Naive B cell (primary cell): Measurements from ENCODE around the gene FN3K. TPM values are rescaled to one million over a fixed set of nuclear protein-coding genes. Genes with fewer than 3 reads are reported as not detected.

ENCODE experiments used
- ATAC-seq, 2 donors: fragments of 150-1000 bp; cut with Tn5 transposase; 2 replicates each; pipeline ENCODE4 v1.10.0; 2021; ENCODE audit warnings: low read depth in 2 of 2, mild to moderate bottlenecking in 2 of 2, moderate library complexity in 2 of 2
- DNase-seq: peaks from one replicate; pipeline ENCODE4 v3.0.0; 2022
- H3K27ac Mint-ChIP-seq, 6 donors: one replicate each; pipeline ENCODE4 v1.8.0; 2020 to 2022; ENCODE audit warnings: mild to moderate bottlenecking in 6 of 6, mixed read lengths in 6 of 6, moderate library complexity in 5 of 6, inconsistent platforms in 2 of 6
- H3K27me3 Mint-ChIP-seq, 3 donors: one replicate each; pipeline ENCODE4 v1.8.0; 2021 to 2022; ENCODE audit warnings: mixed read lengths in 3 of 3, mild to moderate bottlenecking in 1 of 3
- H3K36me3 Mint-ChIP-seq, 2 donors: one replicate each; pipeline ENCODE4 v1.8.0; 2020 to 2022; ENCODE audit warnings: mixed read lengths in 2 of 2, inconsistent platforms in 1 of 2, mild to moderate bottlenecking in 1 of 2
- H3K4me1 Mint-ChIP-seq, 3 donors: one replicate each; pipeline ENCODE4 v1.8.0; 2020 to 2022; ENCODE audit warnings: mixed read lengths in 3 of 3, inconsistent platforms in 1 of 3, mild to moderate bottlenecking in 1 of 3, moderate library complexity in 1 of 3
- H3K4me3 Mint-ChIP-seq, 8 donors: one replicate each; pipeline ENCODE4 v1.8.0; 2020 to 2022; ENCODE audit warnings: mild to moderate bottlenecking in 8 of 8, mixed read lengths in 8 of 8, moderate library complexity in 8 of 8, inconsistent platforms in 2 of 8
- H3K9me3 Mint-ChIP-seq, 7 donors: one replicate each; pipeline ENCODE4 v1.8.0; 2020 to 2022; ENCODE audit warnings: mixed read lengths in 7 of 7, mild to moderate bottlenecking in 5 of 7, inconsistent platforms in 2 of 7, moderate library complexity in 1 of 7
- polyA plus RNA-seq, 6 donors: library from polyadenylated mRNA; unstranded; fragments of 300-500 nt; fragmentation: Illumina TruSeq; gene quantifications; one replicate each; pipeline ENCODE4 v1.2.3, GENCODE V29; 2021; ENCODE audit warnings: low read depth in 6 of 6

Gene FN3K
- not detected for polyA plus RNA-seq

- H3K27ac Mint-ChIP-seq = peak within 1 kb of the TSS in 1 of 6 donors; percentile 67
- peak; percentile 41 to 66 for ATAC-seq
- H3K36me3 Mint-ChIP-seq = peaks cover 10 to 18% of the 10 kb centered on the region in 2 donors
- peak within 1 kb of the TSS; percentile 38 to 83 (median 55) for H3K4me3 Mint-ChIP-seq
- no peak for DNase-seq
- peaks cover 6 to 19% (median 9%) of the 10 kb centered on the region in 7 donors for H3K9me3 Mint-ChIP-seq
- peaks cover 0 to 7% (median 0%) of the 10 kb centered on the region in 3 donors for H3K27me3 Mint-ChIP-seq
- peaks cover 0 to 4% (median 0%) of the 10 kb centered on the region in 3 donors for H3K4me1 Mint-ChIP-seq
These were observed at the start of gene FN3K for GRCh38 chr17:82734987-82735866. Gene FN3K, plus strand, starts transcription at chr17:82735615. Its CDS starts 22 bp downstream, at chr17:82735637.

GRCh38 chr17:82686366-82687324, 48.8 kb upstream of the FN3K start:
- Mint-ChIP-seq H3K4me3 (no peak overlapping the region), H3K27me3 (no peaks in the 10 kb centered on the region), H3K27ac (no peak overlapping the region), H3K36me3 (peaks cover 0 to 9% of the 10 kb centered on the region in 2 donors), H3K4me1 (peaks cover 0 to 4% (median 0%) of the 10 kb centered on the region in 3 donors), H3K9me3 (peaks cover 0 to 9% (median 5%) of the 10 kb centered on the region in 7 donors)
- no peak for ATAC-seq
- DNase-seq = no peak

- no peak for DNase-seq
- Mint-ChIP-seq H3K4me3 (no peak overlapping the region), H3K4me1 (peaks cover 0 to 4% (median 0%) of the 10 kb centered on the region in 3 donors), H3K27me3 (no peaks in the 10 kb centered on the region), H3K27ac (peak overlapping the region in 1 of 6 donors; percentile 58), H3K9me3 (peaks cover 0 to 1% (median 0%) of the 10 kb centered on the region in 7 donors), H3K36me3 (peaks cover 0 to 9% of the 10 kb centered on the region in 2 donors)
- ATAC-seq = no peak
These were observed 48.0 kb upstream of the FN3K start for GRCh38 chr17:82687375-82687861.

GRCh38 chr17:82687871-82688270, 47.5 kb upstream of the FN3K start:
- Mint-ChIP-seq H3K36me3 (peaks cover 0 to 9% of the 10 kb centered on the region in 2 donors), H3K9me3 (no peaks in the 10 kb centered on the region), H3K4me3 (no peak overlapping the region), H3K4me1 (peaks cover 0 to 4% (median 0%) of the 10 kb centered on the region in 3 donors), H3K27ac (no peak overlapping the region), H3K27me3 (no peaks in the 10 kb centered on the region)
- DNase-seq (no peak), ATAC-seq (no peak)

GRCh38 chr17:82689077-82689476, 46.3 kb upstream of the FN3K start:
- Mint-ChIP-seq H3K9me3 (peaks cover 0 to 9% (median 7%) of the 10 kb centered on the region in 7 donors), H3K4me1 (peaks cover 0 to 4% (median 0%) of the 10 kb centered on the region in 3 donors)
- no peak for DNase-seq

GRCh38 chr17:82690786-82691489, 44.5 kb upstream of the FN3K start:
- no peak overlapping the region for H3K4me3 Mint-ChIP-seq
- ATAC-seq = no peak
- H3K4me1 Mint-ChIP-seq = peaks cover 0 to 4% (median 0%) of the 10 kb centered on the region in 3 donors
- DNase-seq = no peak
- peaks cover 0 to 8% (median 4%) of the 10 kb centered on the region in 3 donors for H3K27me3 Mint-ChIP-seq
- no peak overlapping the region for H3K27ac Mint-ChIP-seq
- H3K9me3 Mint-ChIP-seq = peaks cover 0 to 20% (median 17%) of the 10 kb centered on the region in 7 donors
- H3K36me3 Mint-ChIP-seq = peaks cover 5 to 18% of the 10 kb centered on the region in 2 donors

More at GRCh38 chr17:82689077-82689476, 46.3 kb upstream of the FN3K start:
- H3K4me3 Mint-ChIP-seq = no peak overlapping the region
- no peak overlapping the region for H3K27ac Mint-ChIP-seq
- no peaks in the 10 kb centered on the region for H3K27me3 Mint-ChIP-seq
- no peak for ATAC-seq
- H3K36me3 Mint-ChIP-seq = peaks cover 0 to 9% of the 10 kb centered on the region in 2 donors

GRCh38 chr17:82691714-82692113, 43.7 kb upstream of the FN3K start:
- Mint-ChIP-seq H3K27me3 (peaks cover 0 to 10% (median 4%) of the 10 kb centered on the region in 3 donors), H3K9me3 (peaks cover 0 to 23% (median 17%) of the 10 kb centered on the region in 7 donors), H3K4me3 (no peak overlapping the region), H3K36me3 (peaks cover 5 to 18% of the 10 kb centered on the region in 2 donors), H3K27ac (no peak overlapping the region), H3K4me1 (peaks cover 0 to 4% (median 0%) of the 10 kb centered on the region in 3 donors)
- ATAC-seq (no peak), DNase-seq (no peak)

- H3K4me3 Mint-ChIP-seq = no peak overlapping the region
- H3K27ac Mint-ChIP-seq = no peak overlapping the region
- peaks cover 0 to 23% (median 17%) of the 10 kb centered on the region in 7 donors for H3K9me3 Mint-ChIP-seq
- peaks cover 0 to 15% (median 4%) of the 10 kb centered on the region in 3 donors for H3K27me3 Mint-ChIP-seq
- peaks cover 5 to 18% of the 10 kb centered on the region in 2 donors for H3K36me3 Mint-ChIP-seq
- ATAC-seq = no peak
- DNase-seq = no peak
- H3K4me1 Mint-ChIP-seq = peaks cover 0 to 8% (median 2%) of the 10 kb centered on the region in 3 donors
These were observed 43.1 kb upstream of the FN3K start for GRCh38 chr17:82692268-82692667.

GRCh38 chr17:82693168-82693867, 42.1 kb upstream of the FN3K start:
- H3K27ac Mint-ChIP-seq = no peak overlapping the region
- peaks cover 0 to 18% (median 4%) of the 10 kb centered on the region in 3 donors for H3K27me3 Mint-ChIP-seq
- peaks cover 0 to 9% (median 4%) of the 10 kb centered on the region in 3 donors for H3K4me1 Mint-ChIP-seq
- H3K9me3 Mint-ChIP-seq = peaks cover 0 to 23% (median 17%) of the 10 kb centered on the region in 7 donors
- no peak for ATAC-seq
- peak overlapping the region in 1 of 8 donors; percentile 70 for H3K4me3 Mint-ChIP-seq
- H3K36me3 Mint-ChIP-seq = peaks cover 5 to 18% of the 10 kb centered on the region in 2 donors
- DNase-seq = no peak

GRCh38 chr17:82694647-82695046, 40.8 kb upstream of the FN3K start:
- Mint-ChIP-seq H3K4me1 (peaks cover 8 to 17% (median 10%) of the 10 kb centered on the region in 3 donors), H3K27ac (no peak overlapping the region), H3K27me3 (peaks cover 0 to 18% (median 4%) of the 10 kb centered on the region in 3 donors), H3K9me3 (peaks cover 0 to 23% (median 17%) of the 10 kb centered on the region in 7 donors), H3K4me3 (peak overlapping the region in 1 of 8 donors; percentile 68), H3K36me3 (peaks cover 5 to 18% of the 10 kb centered on the region in 2 donors)
- ATAC-seq (no peak), DNase-seq (no peak)

- peaks cover 0 to 18% (median 4%) of the 10 kb centered on the region in 3 donors for H3K27me3 Mint-ChIP-seq
- peaks cover 10 to 12% (median 12%) of the 10 kb centered on the region in 3 donors for H3K4me1 Mint-ChIP-seq
- H3K9me3 Mint-ChIP-seq = peaks cover 0 to 23% (median 17%) of the 10 kb centered on the region in 7 donors
- no peak for DNase-seq
- peak overlapping the region in 6 of 8 donors; percentile 9 to 66 (median 36) for H3K4me3 Mint-ChIP-seq
- no peak for ATAC-seq
- no peak overlapping the region for H3K27ac Mint-ChIP-seq
- peaks cover 5 to 10% of the 10 kb centered on the region in 2 donors for H3K36me3 Mint-ChIP-seq
These were observed 39.2 kb upstream of the FN3K start for GRCh38 chr17:82696259-82696658.
